GM12873 (cell line): ENCODE measurements around the gene FICD.

ENCODE experiments used
- TF ChIP-seq, protein P1 (sequence below): IDR thresholded peaks from 2 replicates; pipeline ENCODE4 v1.5.1; 2012; ENCODE audit warnings: low read depth, mild to moderate bottlenecking, moderate library complexity, low read length, control low read depth; ENCODE audit not compliant: insufficient read depth; ENCODE audit errors: missing control alignments

The FICD gene

DNA sequence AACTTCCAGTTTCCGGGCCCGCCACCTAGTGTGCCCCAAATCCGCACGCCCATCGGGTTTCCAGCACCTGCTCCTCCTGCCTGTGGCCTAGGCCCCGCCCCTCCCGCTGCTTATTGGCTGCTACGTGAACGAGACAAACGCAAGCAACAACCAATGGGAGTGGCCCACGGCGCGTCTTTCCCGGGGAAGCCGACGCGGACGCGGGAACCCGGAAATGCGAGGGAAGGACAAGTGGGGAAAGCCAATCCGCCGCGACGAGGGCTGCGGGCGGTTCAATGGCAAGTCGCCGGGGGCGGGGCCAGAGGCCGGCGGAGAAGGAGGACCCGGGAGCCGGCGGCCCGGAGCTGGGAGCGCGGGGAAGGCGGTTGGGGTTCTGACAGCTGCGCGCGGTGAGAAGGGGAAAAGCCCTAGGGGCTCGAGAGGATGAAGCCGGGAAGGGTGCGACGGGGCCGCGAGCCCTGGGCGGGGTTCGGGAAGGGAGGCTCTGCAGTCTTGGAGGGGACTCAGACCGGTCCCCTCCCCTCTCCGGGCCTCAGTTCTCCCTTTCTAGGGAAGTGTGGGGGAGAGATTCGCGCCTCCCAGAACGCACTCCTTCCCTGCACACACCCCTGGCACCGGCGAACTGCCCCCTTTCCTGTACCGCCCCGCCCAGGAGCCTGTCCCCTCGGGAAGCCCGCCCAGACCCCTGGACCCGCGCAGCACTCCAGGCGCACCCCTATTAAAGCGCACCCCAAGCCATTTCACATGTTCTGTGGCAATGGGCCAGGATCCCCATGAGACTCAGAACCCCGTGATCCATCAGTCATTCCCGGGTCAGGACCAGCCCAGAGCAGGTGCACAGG is at the start of gene FICD:
Gene FICD, plus strand, starts transcription at position 305 of the 842 bp plus-strand sequence. CDS start 1,696 bp downstream, outside the sequence.
- TF ChIP-seq, protein P1, sequence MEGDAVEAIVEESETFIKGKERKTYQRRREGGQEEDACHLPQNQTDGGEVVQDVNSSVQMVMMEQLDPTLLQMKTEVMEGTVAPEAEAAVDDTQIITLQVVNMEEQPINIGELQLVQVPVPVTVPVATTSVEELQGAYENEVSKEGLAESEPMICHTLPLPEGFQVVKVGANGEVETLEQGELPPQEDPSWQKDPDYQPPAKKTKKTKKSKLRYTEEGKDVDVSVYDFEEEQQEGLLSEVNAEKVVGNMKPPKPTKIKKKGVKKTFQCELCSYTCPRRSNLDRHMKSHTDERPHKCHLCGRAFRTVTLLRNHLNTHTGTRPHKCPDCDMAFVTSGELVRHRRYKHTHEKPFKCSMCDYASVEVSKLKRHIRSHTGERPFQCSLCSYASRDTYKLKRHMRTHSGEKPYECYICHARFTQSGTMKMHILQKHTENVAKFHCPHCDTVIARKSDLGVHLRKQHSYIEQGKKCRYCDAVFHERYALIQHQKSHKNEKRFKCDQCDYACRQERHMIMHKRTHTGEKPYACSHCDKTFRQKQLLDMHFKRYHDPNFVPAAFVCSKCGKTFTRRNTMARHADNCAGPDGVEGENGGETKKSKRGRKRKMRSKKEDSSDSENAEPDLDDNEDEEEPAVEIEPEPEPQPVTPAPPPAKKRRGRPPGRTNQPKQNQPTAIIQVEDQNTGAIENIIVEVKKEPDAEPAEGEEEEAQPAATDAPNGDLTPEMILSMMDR = no peak

DNA sequence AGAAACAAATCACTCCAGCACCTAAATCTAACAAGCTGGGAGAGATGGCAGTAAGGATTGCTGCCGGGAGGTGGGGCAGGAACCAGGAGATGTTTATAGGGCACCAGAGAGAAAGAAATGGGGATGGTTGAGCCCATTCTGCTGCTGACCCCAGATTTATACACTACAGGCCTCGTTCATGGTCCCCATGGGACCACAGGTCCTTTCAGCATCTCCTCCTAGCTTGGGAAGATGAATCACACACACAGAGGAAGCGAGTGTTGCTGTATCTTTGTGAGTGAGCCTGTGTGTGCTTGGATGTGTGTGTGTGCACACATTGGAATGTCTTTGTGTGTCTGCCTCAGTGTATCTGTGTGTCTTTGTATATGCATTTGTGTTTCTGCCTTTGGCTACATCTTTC is 49.7 kb upstream of the FICD start:
- TF ChIP-seq, protein P1 = no peak

DNA sequence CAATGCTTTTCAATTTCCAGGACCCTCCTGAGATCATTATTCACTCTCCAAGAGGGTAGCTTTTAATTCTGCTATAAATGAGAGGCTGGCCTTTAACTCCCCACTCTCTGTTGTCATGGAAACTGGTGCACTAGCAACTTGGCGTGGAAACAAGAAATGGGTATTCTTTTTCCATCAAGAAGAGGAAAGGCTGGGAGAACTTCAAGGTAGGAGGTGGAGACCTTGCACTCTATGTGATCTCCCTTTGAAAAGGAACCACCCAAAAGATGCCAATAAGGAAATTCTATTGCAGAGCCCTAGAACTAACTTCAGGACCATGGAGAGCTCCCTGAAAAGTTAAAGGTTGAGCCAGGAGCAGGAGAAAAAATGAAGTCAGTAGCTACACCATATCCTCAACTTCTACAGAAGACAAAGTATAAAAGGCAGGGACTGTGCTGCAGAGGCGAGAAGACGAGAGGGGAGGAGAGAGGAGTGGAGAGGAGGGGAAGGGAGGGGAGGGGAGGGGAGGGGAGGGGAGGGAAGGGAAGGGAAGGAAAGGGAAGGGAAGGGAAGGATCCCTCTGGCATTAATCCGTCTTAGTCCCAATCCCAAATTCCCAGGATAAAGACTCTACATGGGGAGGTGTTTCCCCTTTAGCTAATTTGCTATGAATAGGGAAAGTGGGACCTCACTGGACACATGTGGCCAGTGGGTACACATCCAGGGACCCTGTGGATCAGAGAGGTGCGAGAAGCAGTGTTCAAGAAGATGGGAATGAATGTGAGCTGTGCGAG is 46.7 kb upstream of the FICD start:
- TF ChIP-seq, protein P1 = no peak

DNA sequence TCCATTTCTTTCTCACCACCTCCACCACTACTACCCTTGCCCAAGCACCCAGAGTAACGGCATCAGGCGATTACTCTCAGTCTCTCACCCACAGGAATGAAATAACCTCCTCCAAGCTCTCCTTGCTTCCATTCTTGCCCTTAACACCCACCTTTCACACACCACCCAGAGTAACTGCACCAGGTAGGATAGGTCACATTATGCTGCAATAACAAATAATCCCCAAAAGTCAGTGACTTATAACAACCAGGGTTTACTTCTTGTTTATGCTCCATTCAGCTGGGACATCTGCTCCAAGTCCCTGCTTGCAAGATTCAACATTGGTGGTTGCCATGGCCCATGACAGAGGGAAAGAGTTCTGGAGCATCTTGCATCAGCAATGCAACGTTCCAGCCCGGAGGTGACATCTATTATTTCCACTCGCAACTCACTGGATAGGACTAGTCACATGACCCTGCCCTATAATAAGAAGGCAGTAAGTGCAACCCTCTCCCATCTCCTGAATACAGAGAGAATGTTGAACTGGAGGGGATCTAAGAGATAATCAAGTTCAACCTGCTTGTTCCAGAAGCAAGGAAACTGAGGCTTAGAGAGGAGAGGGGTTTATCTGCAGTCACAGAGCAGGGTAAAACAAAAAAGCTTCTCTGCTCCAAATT is 41.5 kb upstream of the FICD start:
- TF ChIP-seq, protein P1 = no peak

DNA sequence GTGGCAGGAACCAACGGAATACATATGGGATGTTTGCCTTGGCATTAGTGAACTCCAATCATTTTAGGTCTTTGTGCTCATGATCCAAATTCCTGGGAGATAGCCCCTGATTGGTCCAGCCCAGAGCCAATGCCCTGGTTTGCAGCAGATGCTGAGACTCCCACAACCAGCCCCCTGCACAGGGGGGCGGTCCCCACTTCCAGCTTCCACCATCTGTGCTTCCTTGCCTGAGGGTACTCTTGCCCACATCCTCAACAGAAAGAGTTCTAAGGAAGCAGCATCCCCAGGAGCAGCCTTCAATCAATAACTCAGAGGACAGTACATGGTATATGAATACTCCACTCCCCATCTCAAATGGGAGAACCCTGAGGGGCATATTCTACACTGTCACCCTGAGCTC is 39.7 kb upstream of the FICD start:
- TF ChIP-seq, protein P1 = no peak

DNA sequence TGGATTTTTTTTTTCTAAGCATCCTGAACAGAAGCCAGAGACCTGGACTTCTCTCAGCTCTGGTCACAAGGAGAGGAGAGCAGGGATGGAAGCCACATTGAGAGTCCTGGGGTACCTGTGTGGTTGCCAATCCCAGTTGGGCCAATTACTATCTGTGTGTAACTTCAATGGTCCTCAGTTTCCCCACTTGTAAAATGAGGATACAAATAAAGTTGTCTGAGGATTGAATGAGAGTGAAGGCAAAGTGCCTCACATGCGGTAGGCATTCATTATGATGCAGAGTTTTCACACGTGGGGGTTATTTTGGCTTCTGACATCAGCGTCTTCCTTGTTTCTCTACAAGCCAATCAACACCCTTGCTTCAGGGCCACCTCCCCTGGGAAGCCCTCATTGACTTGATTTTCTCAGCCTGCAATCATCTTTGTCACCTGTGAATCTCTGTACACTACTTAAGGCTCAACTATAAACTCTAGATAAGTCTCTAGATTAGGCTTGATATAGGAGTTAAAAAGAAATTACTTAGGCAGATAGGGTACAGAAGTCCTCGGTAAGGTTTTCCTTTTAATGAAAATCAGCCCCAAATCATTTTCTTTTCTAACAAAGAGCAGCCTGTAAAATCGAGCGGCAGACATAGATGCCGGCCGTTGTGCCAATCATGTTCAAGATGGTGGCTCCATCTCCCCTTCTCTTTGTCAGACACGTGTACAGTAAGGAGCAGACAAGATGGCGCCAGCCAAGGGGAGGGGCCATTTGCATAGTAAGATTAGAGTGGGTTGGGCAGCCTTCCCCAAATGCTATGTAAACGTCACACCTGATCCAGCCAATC is 37.8 kb upstream of the FICD start:
- TF ChIP-seq, protein P1 = no peak
